Thyroid gland (tissue), 4 donors: ENCODE measurements around the gene PRKCE. TPM values are rescaled to one million over a fixed set of nuclear protein-coding genes. Genes with fewer than 3 reads are reported as not detected.

ENCODE experiments used
- DNase-seq, 2 donors: peaks; one replicate each; pipeline ENCODE4 v3.0.0-alpha.2; 2019
- H3K27ac ChIP-seq, 3 donors: fragments of 200-600 bp; sonication (generic); 1 replicate in 2 of 3; 2 replicates in 1 of 3; pipeline ENCODE4 v1.5.1; 2016 to 2019; ENCODE audit warnings: mild to moderate bottlenecking in 1 of 3, moderate library complexity in 1 of 3
- H3K27me3 ChIP-seq: fragments of 200-600 bp; sonication (generic); one replicate; pipeline ENCODE4 v1.5.1; 2019
- H3K36me3 ChIP-seq, 2 donors: fragments of 200-600 bp; sonication (generic); one replicate each; pipeline ENCODE4 v1.5.1; 2016 to 2019
- H3K4me1 ChIP-seq, 2 donors: fragments of 200-600 bp; sonication (generic); one replicate each; pipeline ENCODE4 v1.5.1; 2017 to 2019
- H3K4me3 ChIP-seq, 3 donors: fragments of 200-600 bp; sonication (generic); replicated peaks in 1 of 3; 1 replicate in 2 of 3; 2 replicates in 1 of 3; pipeline ENCODE4 v1.5.1; 2016; ENCODE audit warnings: mild to moderate bottlenecking in 1 of 3
- H3K9me3 ChIP-seq: fragments of 200-600 bp; sonication (generic); one replicate; pipeline ENCODE4 v1.5.1; 2017
- POLR2A ChIP-seq, 2 donors: fragments of 450-650 bp; IDR thresholded peaks; one replicate each; pipeline ENCODE4 v1.6.1; 2017; ENCODE audit warnings: antibody characterized with exemption in 2 of 2, mild to moderate bottlenecking in 2 of 2, moderate library complexity in 1 of 2
- WGBS, 2 donors: methylation state at CpG; one replicate each; pipeline ENCODE4 v1.1.5; 2017; 5-methylcytosine and 5-hydroxymethylcytosine counted together
- intact Hi-C: fragments of 100-400 bp; cut with DNase I; formaldehyde crosslinking; loops from one replicate; pipeline ENCODE4 v1.15.1; 2023
- total RNA-seq, 4 donors: library from RNA; depleted of rRNA; stranded (reverse); fragments of >200 nt; gene quantifications; one replicate each; pipeline ENCODE4 v1.2.3, GENCODE V29; 2016
- TF ChIP-seq, protein P1 (sequence below), 6 experiments: fragments of 200-600 bp in 3 of 6; fragments of 450-650 bp in 3 of 6; sonication (generic) in 3 of 6; IDR thresholded peaks; one replicate each; pipeline ENCODE4 v1.5.1; 2016 to 2019; ENCODE audit warnings: antibody characterized with exemption in 6 of 6, mild to moderate bottlenecking in 2 of 6, inconsistent platforms in 1 of 6, moderate library complexity in 1 of 6

The PRKCE gene
- total RNA-seq, 4 donors from 2014 or later, result 8.4 to 35.3 (median 15.2) TPM

DNA sequence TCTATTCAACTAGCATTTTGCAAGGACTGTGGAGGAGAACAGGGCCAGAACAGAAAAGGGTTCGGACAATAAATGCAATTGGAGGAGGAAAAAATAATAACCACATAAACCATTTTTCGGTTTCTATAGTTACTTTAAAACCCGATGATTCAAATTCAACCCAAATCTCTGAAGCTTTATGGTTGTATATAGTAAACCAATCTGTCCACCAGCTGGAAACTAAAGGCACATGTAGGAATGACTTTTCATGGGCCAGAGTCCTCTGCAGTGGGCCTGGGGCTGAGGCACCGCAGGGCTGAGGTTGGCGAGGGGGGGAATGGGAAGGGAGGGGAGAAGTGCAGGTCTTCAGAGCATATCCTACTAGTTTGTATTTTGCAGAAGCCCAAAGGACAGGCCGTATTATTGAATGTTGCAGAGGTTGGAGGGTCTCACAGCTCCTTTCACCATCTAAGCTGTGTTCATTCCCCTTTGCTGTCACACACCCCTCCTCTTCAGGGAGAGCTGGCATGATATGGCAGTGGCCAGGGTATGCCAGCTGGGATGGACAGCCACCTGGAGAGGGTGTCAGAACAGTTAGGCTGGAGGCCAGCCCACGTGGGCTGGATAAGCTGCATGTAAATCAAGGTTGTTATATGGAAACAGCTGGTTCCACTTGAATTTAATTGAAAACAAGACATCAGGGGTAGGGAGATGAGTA, 267.1 kb downstream of the PRKCE start:
- intact Hi-C loops, result no loop called here
- Histone ChIP-seq H3K4me1 (peaks cover 6 to 8% of the 10 kb centered on the region in 2 donors), H3K4me3 (no peak overlapping the region), H3K9me3 (no peaks in the 10 kb centered on the region), H3K27me3 (no peaks in the 10 kb centered on the region), H3K27ac (no peak overlapping the region), H3K36me3 (no peaks in the 10 kb centered on the region)
- no peak for DNase-seq
- no peak for TF ChIP-seq POLR2A (IDR thresholded peaks at IDR 0.05)
- TF ChIP-seq, protein P1, sequence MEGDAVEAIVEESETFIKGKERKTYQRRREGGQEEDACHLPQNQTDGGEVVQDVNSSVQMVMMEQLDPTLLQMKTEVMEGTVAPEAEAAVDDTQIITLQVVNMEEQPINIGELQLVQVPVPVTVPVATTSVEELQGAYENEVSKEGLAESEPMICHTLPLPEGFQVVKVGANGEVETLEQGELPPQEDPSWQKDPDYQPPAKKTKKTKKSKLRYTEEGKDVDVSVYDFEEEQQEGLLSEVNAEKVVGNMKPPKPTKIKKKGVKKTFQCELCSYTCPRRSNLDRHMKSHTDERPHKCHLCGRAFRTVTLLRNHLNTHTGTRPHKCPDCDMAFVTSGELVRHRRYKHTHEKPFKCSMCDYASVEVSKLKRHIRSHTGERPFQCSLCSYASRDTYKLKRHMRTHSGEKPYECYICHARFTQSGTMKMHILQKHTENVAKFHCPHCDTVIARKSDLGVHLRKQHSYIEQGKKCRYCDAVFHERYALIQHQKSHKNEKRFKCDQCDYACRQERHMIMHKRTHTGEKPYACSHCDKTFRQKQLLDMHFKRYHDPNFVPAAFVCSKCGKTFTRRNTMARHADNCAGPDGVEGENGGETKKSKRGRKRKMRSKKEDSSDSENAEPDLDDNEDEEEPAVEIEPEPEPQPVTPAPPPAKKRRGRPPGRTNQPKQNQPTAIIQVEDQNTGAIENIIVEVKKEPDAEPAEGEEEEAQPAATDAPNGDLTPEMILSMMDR (IDR thresholded peaks at IDR 0.05), result no peak
- WGBS, 2 donors, result 86 to 90% methylated on average over 7 of the region's 7 CpGs

DNA sequence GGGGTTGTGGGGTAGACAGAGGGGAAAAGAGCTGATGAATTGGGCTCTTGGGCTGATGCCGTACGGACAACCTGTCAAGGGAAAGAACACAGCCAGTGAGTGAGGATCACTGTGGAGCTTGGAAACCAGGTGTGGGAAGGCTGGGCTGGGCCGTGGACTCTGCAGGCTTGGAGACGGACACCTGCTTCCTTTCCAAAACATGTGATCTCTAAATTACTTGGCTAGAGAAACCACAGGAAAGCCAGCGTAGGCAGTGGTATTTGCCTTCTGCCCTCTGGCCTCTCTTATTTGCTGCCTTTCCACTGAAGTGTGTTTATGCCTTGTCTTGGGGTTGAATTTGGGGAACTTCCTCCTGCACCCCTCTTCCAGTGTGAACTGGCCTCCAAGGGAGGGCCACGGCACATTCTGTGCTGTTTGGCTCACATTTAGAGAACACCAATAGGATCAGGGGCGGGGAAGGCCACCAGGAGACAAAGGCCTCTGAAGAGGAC, 267.7 kb downstream of the PRKCE start:
- Histone ChIP-seq H3K27me3 (no peaks in the 10 kb centered on the region), H3K4me1 (peaks cover 0 to 2% of the 10 kb centered on the region in 2 donors), H3K9me3 (no peaks in the 10 kb centered on the region), H3K27ac (no peak overlapping the region), H3K4me3 (no peak overlapping the region), H3K36me3 (no peaks in the 10 kb centered on the region)
- 67 to 81% methylated on average over 7 of the region's 7 CpGs for WGBS, 2 donors
- intact Hi-C loops, result no loop called here
- DNase-seq, result no peak
- TF ChIP-seq, protein P1 (IDR thresholded peaks at IDR 0.05), result no peak
- no peak for TF ChIP-seq POLR2A (IDR thresholded peaks at IDR 0.05)

DNA sequence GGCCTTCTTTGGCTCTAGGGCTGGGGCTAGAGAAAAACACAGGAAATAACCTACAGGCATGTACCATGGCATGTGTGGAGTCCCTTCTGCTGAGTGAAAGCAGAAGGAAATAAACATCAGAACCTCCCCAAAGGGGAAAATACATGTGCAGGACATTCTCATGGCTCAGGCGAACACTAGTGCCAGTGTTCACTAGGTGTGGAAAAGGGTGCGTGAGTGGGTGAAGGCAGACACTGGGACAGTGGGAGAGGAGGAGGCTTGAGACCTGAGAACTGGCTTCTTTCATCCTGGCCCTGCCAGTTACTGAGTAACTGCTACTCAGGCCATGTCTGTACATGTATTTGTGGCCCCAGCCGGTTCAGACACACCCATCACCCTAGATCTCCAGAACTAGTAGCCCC, 268.2 kb downstream of the PRKCE start:
- DNase-seq, result no peak
- intact Hi-C loops, result no loop called here
- TF ChIP-seq, protein P1 (IDR thresholded peaks at IDR 0.05), result no peak
- TF ChIP-seq POLR2A (IDR thresholded peaks at IDR 0.05), result no peak
- no peaks in the 10 kb centered on the region for H3K27me3 ChIP-seq
- 93 to 94% methylated on average over 3 of the region's 3 CpGs for WGBS, 2 donors
- H3K4me3 ChIP-seq, result no peak overlapping the region
- no peaks in the 10 kb centered on the region for H3K36me3 ChIP-seq
- no peak overlapping the region for H3K27ac ChIP-seq
- H3K9me3 ChIP-seq, result no peaks in the 10 kb centered on the region
- no peaks in the 10 kb centered on the region for H3K4me1 ChIP-seq

DNA sequence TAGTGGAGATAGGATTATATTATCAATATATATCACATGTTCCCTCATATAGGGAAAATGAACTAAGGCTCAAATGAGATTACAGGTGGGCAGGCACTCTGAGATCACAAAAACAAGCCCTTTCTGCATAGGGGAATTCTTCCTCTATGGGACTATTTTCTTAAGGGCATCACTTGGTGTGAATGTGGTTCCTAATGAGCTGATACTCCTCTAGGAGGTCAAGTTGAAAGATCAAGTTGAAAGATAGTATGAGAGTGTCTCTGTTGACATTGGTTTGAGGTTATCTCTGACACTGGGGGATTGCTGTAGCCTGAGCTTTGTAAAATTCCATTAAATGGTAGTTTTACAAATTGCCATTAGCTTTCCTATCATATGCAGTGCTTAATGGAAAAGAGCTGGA, 270.4 kb downstream of the PRKCE start:
- intact Hi-C loops, result no loop called here
- Histone ChIP-seq H3K36me3 (no peaks in the 10 kb centered on the region), H3K4me1 (no peaks in the 10 kb centered on the region), H3K27ac (no peak overlapping the region), H3K27me3 (no peaks in the 10 kb centered on the region), H3K4me3 (no peak overlapping the region), H3K9me3 (no peaks in the 10 kb centered on the region)
- DNase-seq, result no peak
- no peak for TF ChIP-seq POLR2A (IDR thresholded peaks at IDR 0.05)
- TF ChIP-seq, protein P1 (IDR thresholded peaks at IDR 0.05), result no peak

DNA sequence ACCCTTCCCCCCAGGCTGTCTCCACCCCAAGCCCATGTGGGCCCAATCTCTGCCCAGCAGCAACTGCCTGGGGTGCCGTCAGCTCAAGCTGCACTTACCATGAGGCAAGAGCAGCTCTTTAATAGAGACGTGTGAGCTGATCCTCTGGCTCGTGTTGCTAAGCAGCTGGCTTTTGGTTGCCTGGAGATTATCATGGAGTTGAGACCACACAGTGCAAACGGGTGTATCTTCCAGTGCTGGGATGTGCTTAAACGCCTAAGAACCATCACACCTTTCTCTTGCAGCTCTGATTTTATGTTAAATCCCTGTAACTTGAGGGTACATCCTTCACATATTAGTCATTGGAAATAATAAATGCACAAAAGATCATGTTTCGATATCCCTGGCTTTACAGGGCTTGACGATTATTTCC, 271.1 kb downstream of the PRKCE start:
- 82 to 87% methylated on average over 7 of the region's 7 CpGs for WGBS, 2 donors
- H3K36me3 ChIP-seq, result no peaks in the 10 kb centered on the region
- TF ChIP-seq, protein P1 (IDR thresholded peaks at IDR 0.05), result no peak
- TF ChIP-seq POLR2A (IDR thresholded peaks at IDR 0.05), result no peak
- intact Hi-C loops, result no loop called here
- no peaks in the 10 kb centered on the region for H3K4me1 ChIP-seq
- H3K27me3 ChIP-seq, result no peaks in the 10 kb centered on the region
- no peak overlapping the region for H3K4me3 ChIP-seq
- DNase-seq, result no peak
- H3K27ac ChIP-seq, result no peak overlapping the region
- no peaks in the 10 kb centered on the region for H3K9me3 ChIP-seq
